Lower lobe of right lung (tissue), 2 donors: ENCODE data around the gene MACROD2. TPM values are rescaled to one million over a fixed set of nuclear protein-coding genes. Genes with fewer than 3 reads are reported as not detected.

Experiments used
- ATAC-seq, 2 donors: fragments of 200-7000 bp; cut with Tn5 transposase; one replicate each; pipeline ENCODE4 v1.9.1; 2020 to 2022; ENCODE audit warnings: mild to moderate bottlenecking in 2 of 2, moderate library complexity in 2 of 2
- DNase-seq: peaks from one replicate; pipeline ENCODE4 v3.0.0-alpha.2; 2020
- H3K27ac ChIP-seq: fragments of 200-600 bp; one replicate; pipeline ENCODE4 v1.8.0; 2022
- H3K27me3 ChIP-seq: fragments of 200-600 bp; one replicate; pipeline ENCODE4 v1.8.0; 2022; ENCODE audit warnings: low read depth
- H3K36me3 ChIP-seq: fragments of 200-600 bp; one replicate; pipeline ENCODE4 v1.8.0; 2022; ENCODE audit warnings: mild to moderate bottlenecking
- H3K4me1 ChIP-seq: fragments of 200-600 bp; one replicate; pipeline ENCODE4 v1.8.0; 2022
- H3K4me3 ChIP-seq: fragments of 200-600 bp; one replicate; pipeline ENCODE4 v1.8.0; 2022; ENCODE audit warnings: mild to moderate bottlenecking
- H3K9me3 ChIP-seq: fragments of 200-600 bp; one replicate; pipeline ENCODE4 v1.8.0; 2022
- CTCF ChIP-seq: fragments of 200-600 bp; IDR thresholded peaks from one replicate; pipeline ENCODE4 v1.8.0; 2022; ENCODE audit warnings: antibody characterized with exemption, mild to moderate bottlenecking
- intact Hi-C: fragments of 100-400 bp; cut with DNase I; formaldehyde crosslinking; loops from one replicate; pipeline ENCODE4 v1.11.0; 2022
- total RNA-seq: library from RNA; stranded (reverse); fragmentation: NEBNext Ultra II Directional; extraction: Animal tissue kit (Norgen Biotek cat#: 25700); gene quantifications from one replicate; pipeline ENCODE4 v1.2.1, GENCODE V29; 2021
- donor health status: DM: no; HTN: yes; CAD: no; lungs with severe emphysema.

MACROD2 gene
- total RNA-seq, 1 donor from 2014 or later = 73.0 TPM

- H3K9me3 ChIP-seq = no peaks in the 10 kb centered on the region
- no peak overlapping the region for H3K27ac ChIP-seq
- no peak overlapping the region for H3K4me3 ChIP-seq
- no peaks in the 10 kb centered on the region for H3K27me3 ChIP-seq
- no peak for TF ChIP-seq CTCF
- H3K4me1 ChIP-seq = no peaks in the 10 kb centered on the region
- no peak for ATAC-seq
- intact Hi-C loops = no loop called here
- no peak for DNase-seq
- H3K36me3 ChIP-seq = no peaks in the 10 kb centered on the region
Observed at GRCh38 chr20:15220009-15220656, 1224.8 kb downstream of the MACROD2 start.

GRCh38 chr20:15220778-15221565, 1225.7 kb downstream of the MACROD2 start:
- no peaks in the 10 kb centered on the region for H3K27me3 ChIP-seq
- ATAC-seq (no peak), DNase-seq (no peak)
- H3K4me1 ChIP-seq = no peaks in the 10 kb centered on the region
- H3K4me3 ChIP-seq = no peak overlapping the region
- H3K27ac ChIP-seq = no peak overlapping the region
- no peak for TF ChIP-seq CTCF
- H3K9me3 ChIP-seq = no peaks in the 10 kb centered on the region
- H3K36me3 ChIP-seq = no peaks in the 10 kb centered on the region
- intact Hi-C loops = no loop called here

GRCh38 chr20:15222502-15223330, 1227.4 kb downstream of the MACROD2 start:
- Histone ChIP-seq H3K27ac (no peak overlapping the region), H3K36me3 (no peaks in the 10 kb centered on the region), H3K4me3 (no peak overlapping the region), H3K9me3 (no peaks in the 10 kb centered on the region), H3K27me3 (no peaks in the 10 kb centered on the region), H3K4me1 (no peaks in the 10 kb centered on the region)
- TF ChIP-seq CTCF = no peak
- no peak for ATAC-seq
- intact Hi-C loops = no loop called here
- DNase-seq = no peak

GRCh38 chr20:15224199-15224598, 1228.9 kb downstream of the MACROD2 start:
- ATAC-seq (no peak), DNase-seq (no peak)
- intact Hi-C loops = no loop called here
- H3K9me3 ChIP-seq = no peaks in the 10 kb centered on the region
- no peak overlapping the region for H3K27ac ChIP-seq
- H3K36me3 ChIP-seq = no peaks in the 10 kb centered on the region
- no peak overlapping the region for H3K4me3 ChIP-seq
- TF ChIP-seq CTCF = no peak
- H3K27me3 ChIP-seq = no peaks in the 10 kb centered on the region
- no peaks in the 10 kb centered on the region for H3K4me1 ChIP-seq

- ATAC-seq = no peak
- H3K27ac ChIP-seq = no peak overlapping the region
- no peaks in the 10 kb centered on the region for H3K36me3 ChIP-seq
- DNase-seq = no peak
- no peaks in the 10 kb centered on the region for H3K27me3 ChIP-seq
- H3K4me1 ChIP-seq = no peaks in the 10 kb centered on the region
- intact Hi-C loops = no loop called here
- TF ChIP-seq CTCF = no peak
- H3K9me3 ChIP-seq = no peaks in the 10 kb centered on the region
- H3K4me3 ChIP-seq = no peak overlapping the region
Observed at GRCh38 chr20:15227102-15227501, 1231.8 kb downstream of the MACROD2 start.
